ENCODE measurements around the gene CHIC2. TPM values are rescaled to one million over a fixed set of nuclear protein-coding genes. Genes with fewer than 3 reads are reported as not detected.

CHIC2 gene
- total and polyA plus RNA-seq, 7 donors, result 17.6 to 34.6 (median 22.8) TPM

- no peaks in the 10 kb centered on the region for H3K27me3 ChIP-seq
- H3K4me3 ChIP-seq, result no peak overlapping the region
- 98% methylated on average over 5 of the region's 5 CpGs for WGBS, 2 donors
- H3K36me3 ChIP-seq, result no peaks in the 10 kb centered on the region
- no peak overlapping the region for H3K27ac ChIP-seq
- peaks cover 0 to 18% (median 11%) of the 10 kb centered on the region in 4 donors for H3K4me1 ChIP-seq
- H3K9me3 ChIP-seq, result no peaks in the 10 kb centered on the region
- intact Hi-C loops (cut with DNase I), result loop anchor here (2.0 kb wide), 1 partner anchor 45 kb away; no protein-coding TSS in a partner anchor
- TF ChIP-seq POLR2A (IDR thresholded peaks at IDR 0.05) (no peak), EP300 (IDR thresholded peaks at IDR 0.05) (no peak), POLR2AphosphoS5 (IDR thresholded peaks at IDR 0.05) (no peak), CTCF (IDR thresholded peaks at IDR 0.05) (no peak)
- DNase-seq, result no peak
Measured at GRCh38 chr4:53991821-53992220, 72.6 kb downstream of the CHIC2 start.

GRCh38 chr4:53990641-53991040 lies 73.8 kb downstream of the CHIC2 start:
- Histone ChIP-seq H3K36me3 (no peaks in the 10 kb centered on the region), H3K4me3 (no peak overlapping the region), H3K27ac (no peak overlapping the region), H3K27me3 (no peaks in the 10 kb centered on the region), H3K4me1 (peaks cover 0 to 18% (median 11%) of the 10 kb centered on the region in 4 donors), H3K9me3 (no peaks in the 10 kb centered on the region)
- WGBS, 2 donors, result 74 to 86% methylated on average over 4 of the region's 4 CpGs
- no peak for DNase-seq
- TF ChIP-seq EP300 (IDR thresholded peaks at IDR 0.05) (no peak), POLR2A (IDR thresholded peaks at IDR 0.05) (no peak), CTCF (IDR thresholded peaks at IDR 0.05) (no peak), POLR2AphosphoS5 (IDR thresholded peaks at IDR 0.05) (no peak)
- intact Hi-C loops (cut with DNase I), result no loop called here

GRCh38 chr4:53987761-53988171 lies 76.6 kb downstream of the CHIC2 start:
- H3K27ac ChIP-seq, result no peak overlapping the region
- H3K4me1 ChIP-seq, result peaks cover 0 to 10% (median 2%) of the 10 kb centered on the region in 4 donors
- no peak overlapping the region for H3K4me3 ChIP-seq
- intact Hi-C loops (cut with DNase I), result no loop called here
- H3K27me3 ChIP-seq, result no peaks in the 10 kb centered on the region
- H3K9me3 ChIP-seq, result no peaks in the 10 kb centered on the region
- 93 to 98% methylated on average over 1 of the region's 1 CpG for WGBS, 2 donors
- no peak for DNase-seq
- TF ChIP-seq POLR2AphosphoS5 (IDR thresholded peaks at IDR 0.05) (no peak), CTCF (IDR thresholded peaks at IDR 0.05) (no peak), POLR2A (IDR thresholded peaks at IDR 0.05) (no peak), EP300 (IDR thresholded peaks at IDR 0.05) (no peak)
- no peaks in the 10 kb centered on the region for H3K36me3 ChIP-seq

GRCh38 chr4:53986062-53986461 lies 78.3 kb downstream of the CHIC2 start:
- DNase-seq, result no peak

More at GRCh38 chr4:53986062-53986461, 78.3 kb downstream of the CHIC2 start:
- Histone ChIP-seq H3K27me3 (no peaks in the 10 kb centered on the region), H3K9me3 (no peaks in the 10 kb centered on the region), H3K4me1 (no peaks in the 10 kb centered on the region), H3K27ac (no peak overlapping the region), H3K36me3 (no peaks in the 10 kb centered on the region), H3K4me3 (no peak overlapping the region)
- TF ChIP-seq EP300 (IDR thresholded peaks at IDR 0.05) (no peak), CTCF (IDR thresholded peaks at IDR 0.05) (no peak)
- intact Hi-C loops (cut with DNase I), result no loop called here
